Measurements from ENCODE around the gene SBF2.

The SBF2 gene

DNA sequence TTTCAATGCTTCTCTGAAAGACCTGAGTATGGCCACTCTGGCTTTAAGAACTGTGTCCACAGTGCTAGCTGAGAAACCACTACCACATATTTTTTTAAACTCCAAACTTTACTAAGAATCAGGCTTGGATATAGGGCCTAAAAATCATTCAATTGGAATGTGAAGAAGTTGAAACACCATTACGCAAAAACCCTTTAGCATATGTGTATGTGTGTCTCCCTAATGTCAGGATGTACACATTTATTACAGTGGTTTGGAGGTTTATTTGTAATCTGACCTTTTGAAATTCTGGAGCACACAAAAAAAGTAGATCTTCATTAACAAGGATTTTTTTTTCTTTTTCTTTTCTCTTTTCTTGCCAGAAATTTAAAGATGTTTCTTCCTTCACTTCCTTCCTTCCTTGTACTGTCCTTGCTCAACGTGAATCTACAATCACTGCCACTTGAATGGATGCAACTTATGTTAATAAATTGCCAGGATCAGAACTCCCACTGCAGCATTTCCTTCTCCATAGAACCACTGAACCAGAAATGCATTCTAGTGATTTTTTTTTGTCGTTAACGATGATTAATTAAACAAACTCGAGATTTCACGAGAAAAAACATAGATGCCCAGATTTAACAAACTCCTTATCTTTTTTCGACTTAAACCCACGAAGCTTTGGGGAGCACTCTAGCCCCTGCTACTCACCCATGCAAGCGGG is 7.8 kb upstream of the SBF2 start:
- TF ChIP-seq POLR2A (IDR thresholded peaks at IDR 0.05; ENCODE audit: low read depth, low read length) = no peak
- FAIRE-seq (no peak), DNase-seq (ENCODE audit: insufficient read length, low spot score) (no peak)

GRCh38 chr11:10298342-10298741 is 4.3 kb upstream of the SBF2 start:
- TF ChIP-seq POLR2A (IDR thresholded peaks at IDR 0.05; ENCODE audit: low read depth, low read length) = no peak
- no peak for FAIRE-seq
- DNase-seq (ENCODE audit: insufficient read length, low spot score) = peak; percentile 71

GRCh38 chr11:10295064-10295901 is 1.3 kb upstream of the SBF2 start:
- FAIRE-seq = no peak
- no peak for TF ChIP-seq POLR2A (IDR thresholded peaks at IDR 0.05; ENCODE audit: low read depth, low read length)
- no peak for DNase-seq (ENCODE audit: insufficient read length, low spot score)

DNA sequence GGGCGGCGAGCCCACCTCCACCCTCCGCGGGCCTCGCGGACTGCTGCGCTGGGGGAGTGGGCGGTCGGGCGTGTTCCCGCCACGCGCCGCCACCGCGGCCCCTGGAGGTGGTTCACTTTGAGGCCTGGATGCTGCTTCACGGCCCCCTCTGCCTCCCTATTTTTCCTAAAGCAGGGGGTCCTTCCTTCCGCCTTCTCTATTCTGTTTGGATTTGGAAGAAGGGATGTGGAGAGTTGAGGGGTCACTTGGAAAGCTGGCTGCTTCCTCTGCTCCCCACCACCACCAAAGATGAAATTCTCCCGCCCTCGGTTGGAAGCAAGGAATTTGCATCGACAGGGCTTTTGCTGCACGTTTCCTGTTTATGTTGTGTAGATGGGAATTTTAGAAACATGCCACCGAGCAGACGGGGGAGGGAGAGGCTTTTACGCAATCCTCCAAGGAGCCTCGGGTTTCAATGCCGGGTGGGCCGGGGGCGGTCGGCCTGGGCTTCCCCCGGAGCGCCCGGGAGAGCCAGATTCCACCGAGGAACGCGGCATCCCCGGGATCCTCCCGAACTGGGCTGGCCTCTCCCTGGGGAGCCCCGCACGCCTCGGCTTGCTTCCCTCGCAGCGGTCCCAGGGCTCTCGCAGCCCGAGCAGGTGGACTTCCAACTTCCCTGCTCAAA is 403 bp upstream of the SBF2 start:
- no peak for TF ChIP-seq POLR2A (IDR thresholded peaks at IDR 0.05; ENCODE audit: low read depth, low read length)
- FAIRE-seq = no peak
- no peak for DNase-seq (ENCODE audit: insufficient read length, low spot score)

DNA sequence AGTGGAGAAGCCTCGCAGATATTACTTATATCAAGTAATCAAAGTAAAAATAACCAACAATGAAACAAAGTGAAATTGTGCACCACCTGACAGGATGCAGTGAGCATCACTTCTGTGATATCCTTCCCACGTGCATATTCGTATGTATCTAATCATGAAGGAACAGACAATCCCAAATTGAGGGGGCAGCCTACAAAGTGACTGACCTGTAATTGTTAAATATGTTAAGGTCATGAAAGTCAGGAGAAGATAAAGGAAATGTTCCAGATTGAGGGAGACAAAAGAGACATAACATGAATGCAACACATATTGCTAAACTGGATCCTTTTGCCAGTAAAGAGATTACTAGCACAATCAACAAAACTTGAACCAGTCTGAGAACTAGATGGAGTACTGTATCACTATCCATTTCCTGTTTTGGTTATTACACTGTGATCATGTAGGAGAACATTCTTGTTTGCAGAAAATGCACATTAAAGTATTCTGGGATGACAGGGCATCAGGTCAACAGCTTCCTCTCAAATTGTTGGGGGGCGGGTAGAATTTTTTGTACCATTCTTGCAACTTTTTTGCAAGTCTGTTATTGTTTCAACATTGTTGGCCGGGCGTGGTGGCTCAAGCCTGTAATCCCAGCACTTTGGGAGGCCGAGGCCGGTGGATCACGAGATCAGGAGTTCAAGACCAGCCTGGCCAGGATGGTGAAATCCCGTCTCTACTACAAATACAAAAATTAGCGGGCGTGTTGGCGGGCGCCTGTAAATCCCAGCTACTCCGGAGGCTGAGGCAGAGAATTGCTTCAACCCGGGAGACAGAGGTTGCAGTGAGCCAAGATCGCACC is 2.0 kb downstream of the SBF2 start:
- FAIRE-seq (no peak), DNase-seq (ENCODE audit: insufficient read length, low spot score) (no peak)
- no peak for TF ChIP-seq POLR2A (IDR thresholded peaks at IDR 0.05; ENCODE audit: low read depth, low read length)

GRCh38 chr11:10289765-10290380 is 4.1 kb downstream of the SBF2 start:
- TF ChIP-seq POLR2A (IDR thresholded peaks at IDR 0.05; ENCODE audit: low read depth, low read length) = no peak
- no peak for DNase-seq (ENCODE audit: insufficient read length, low spot score)
- no peak for FAIRE-seq

DNA sequence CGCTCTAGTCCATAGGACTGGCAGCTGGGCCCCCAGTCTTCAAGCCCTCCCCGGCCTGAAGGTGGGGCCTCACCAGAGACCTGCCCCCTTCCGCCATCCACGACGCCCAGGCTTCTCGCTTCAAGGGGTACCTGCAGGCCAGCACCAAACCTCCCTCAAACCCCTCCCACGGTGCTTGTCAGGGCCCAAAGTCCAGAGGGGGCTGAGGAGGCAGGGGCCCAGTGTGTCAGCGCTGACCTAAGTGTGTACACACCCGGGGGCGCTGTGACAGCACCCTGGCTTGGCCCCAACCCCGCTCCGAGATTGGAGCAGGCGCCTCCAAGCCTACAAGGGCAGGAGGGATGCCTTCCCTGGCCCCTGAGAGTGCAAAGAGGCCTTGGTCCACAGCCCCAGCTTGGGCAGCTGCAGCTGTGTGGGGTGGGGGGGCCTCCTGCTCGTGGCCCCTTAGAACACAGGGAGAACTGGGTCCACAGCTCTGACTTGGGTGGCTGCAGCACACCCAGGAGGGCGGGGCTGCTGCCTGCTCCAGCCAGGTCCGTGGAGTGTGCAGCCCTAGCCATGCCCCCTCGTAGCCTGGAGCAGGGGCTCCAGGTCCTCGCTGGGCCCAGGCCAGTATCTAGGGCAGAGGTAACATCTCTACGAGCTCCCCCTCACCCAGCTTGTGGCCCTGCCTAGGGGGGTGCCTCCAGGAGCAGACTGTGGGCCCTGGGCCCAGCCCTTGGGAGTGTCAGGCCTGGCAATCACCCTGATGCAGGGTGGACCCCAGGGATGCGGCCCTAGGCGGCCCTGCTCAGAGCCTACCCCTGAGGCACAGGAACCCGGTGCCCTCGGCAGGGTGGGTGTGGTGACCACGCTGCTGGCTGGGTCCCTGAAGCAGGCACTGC is 4.9 kb downstream of the SBF2 start:
- FAIRE-seq = no peak
- no peak for TF ChIP-seq POLR2A (IDR thresholded peaks at IDR 0.05; ENCODE audit: low read depth, low read length)

DNA sequence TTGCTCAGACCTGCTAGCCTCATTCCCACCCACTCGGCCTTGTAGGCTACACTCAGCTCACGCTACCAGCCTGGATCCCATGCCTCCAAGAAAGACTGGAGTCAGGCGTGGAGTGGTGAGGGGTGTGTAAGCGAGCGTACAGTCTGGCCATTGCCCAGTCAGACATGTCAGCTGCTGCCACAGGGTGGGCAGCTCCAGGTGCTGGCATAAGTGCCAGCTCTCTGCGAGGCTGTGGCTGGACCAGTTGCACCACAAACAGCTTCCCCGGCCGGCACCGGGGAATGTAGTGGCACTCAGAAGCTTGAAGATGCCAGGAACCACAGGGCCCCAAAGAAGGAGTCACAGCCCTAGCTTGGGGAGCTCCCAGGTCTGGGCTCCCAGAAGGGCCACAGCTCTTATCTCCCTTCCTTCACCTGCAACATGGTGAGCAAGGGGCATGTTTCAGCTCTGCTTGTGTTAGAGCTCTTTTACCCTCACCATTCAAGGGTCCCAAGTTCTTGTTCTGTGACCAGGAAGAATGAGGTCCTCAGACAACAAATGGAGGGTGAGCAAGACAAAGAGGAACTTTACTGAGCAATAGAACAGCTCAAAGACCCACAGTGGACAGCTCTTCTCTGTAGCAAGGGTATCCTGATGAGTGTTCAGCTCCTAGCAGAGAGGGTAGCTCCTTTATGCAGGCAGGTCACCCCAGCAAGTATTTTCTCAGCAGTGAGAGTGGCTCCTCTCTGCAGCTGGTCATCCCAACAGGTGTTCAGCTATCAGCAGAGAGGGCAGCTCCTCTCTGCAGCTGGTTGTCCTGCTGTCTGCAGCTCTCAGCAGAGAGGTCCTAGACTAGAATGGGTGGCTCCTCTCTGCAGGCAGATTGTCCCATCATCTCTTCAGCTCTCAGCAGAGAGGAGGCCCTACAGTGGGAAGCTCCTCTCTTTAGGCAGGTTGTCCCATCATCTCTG is 6.0 kb downstream of the SBF2 start:
- FAIRE-seq (no peak), DNase-seq (ENCODE audit: insufficient read length, low spot score) (no peak)
- TF ChIP-seq POLR2A (IDR thresholded peaks at IDR 0.05; ENCODE audit: low read depth, low read length) = no peak

More for the DNA sequence above, 4.9 kb downstream of the SBF2 start:
- DNase-seq (ENCODE audit: insufficient read length, low spot score) = no peak

DNA sequence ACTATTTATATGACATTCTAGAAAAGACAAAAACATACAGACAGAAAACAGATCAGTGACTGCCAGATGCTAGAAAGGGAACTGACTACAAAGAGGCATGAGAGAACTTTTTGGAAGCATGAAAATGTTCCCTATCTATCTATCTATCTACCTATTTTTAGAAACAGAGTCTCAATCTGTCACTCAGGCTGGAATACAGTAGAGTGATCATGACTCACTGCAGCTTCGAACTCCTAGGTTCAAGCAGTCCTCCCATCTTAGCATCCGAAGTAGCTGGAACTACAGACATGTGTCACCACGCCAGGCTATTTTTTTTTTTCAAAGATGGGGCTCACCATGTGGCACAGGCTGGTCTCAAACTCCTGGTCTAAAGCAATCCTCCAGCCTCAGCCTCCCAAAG is 6.9 kb downstream of the SBF2 start:
- DNase-seq (ENCODE audit: insufficient read length, low spot score) (no peak), FAIRE-seq (no peak)
- TF ChIP-seq POLR2A (IDR thresholded peaks at IDR 0.05; ENCODE audit: low read depth, low read length) = no peak

DNA sequence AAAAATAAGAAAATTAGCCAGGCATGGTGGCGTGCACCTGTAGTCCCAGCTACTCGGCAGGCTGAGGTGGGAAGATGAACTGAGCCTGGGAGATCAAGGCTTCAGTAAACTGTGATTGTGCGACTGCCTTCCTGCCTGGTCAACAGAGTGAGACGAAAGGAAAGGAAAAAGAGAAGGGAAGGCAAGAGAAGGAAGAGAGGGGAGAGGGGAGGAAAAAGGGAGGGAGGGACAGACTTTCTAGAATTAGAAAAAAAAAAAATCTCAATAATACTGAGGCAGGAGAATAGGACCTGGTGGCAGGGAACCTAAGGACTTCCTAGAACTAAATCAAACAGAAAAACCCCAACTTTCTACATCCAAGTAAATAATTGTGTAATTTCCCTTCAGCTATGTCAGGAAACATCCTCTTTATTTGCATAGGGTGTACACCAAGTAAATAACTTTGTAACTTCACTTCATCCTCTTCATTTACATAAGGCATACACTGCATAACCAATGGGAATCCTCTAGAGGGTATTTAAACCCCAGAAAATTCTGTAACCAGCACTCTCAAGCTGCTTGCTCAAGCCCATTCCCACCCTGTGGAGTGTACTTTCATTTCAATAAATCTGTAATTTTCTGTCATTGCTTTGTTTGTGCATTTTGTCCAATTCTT is 8.7 kb downstream of the SBF2 start:
- no peak for DNase-seq (ENCODE audit: insufficient read length, low spot score)
- TF ChIP-seq POLR2A (IDR thresholded peaks at IDR 0.05; ENCODE audit: low read depth, low read length) = no peak
- FAIRE-seq = no peak

DNA sequence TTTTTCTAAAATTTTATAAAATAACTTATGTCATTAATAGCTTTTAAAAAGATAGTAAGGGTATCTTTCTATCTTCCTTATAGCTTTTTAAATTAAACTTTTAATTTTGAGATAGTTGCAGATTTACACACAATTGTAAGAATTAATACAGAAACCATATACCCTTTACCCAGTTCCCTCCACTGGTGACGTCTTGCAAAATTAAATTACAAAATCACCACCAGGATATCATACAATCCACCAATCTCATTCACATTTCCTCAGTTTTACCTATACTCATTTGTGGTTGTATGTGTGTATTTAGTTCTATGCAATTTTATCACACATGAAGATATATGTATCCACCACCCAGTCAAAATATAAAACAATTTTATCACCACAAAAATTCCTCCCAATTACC is 10.0 kb downstream of the SBF2 start:
- no peak for TF ChIP-seq POLR2A (IDR thresholded peaks at IDR 0.05; ENCODE audit: low read depth, low read length)
- DNase-seq (ENCODE audit: insufficient read length, low spot score) = no peak
- FAIRE-seq = no peak

Measured in H54 (cell line).